Prostate gland (tissue), 2 donors: ENCODE data around the gene BBS2. TPM values are rescaled to one million over a fixed set of nuclear protein-coding genes. Genes with fewer than 3 reads are reported as not detected.

Source experiments
- DNase-seq: peaks from one replicate; pipeline ENCODE4 v3.0.0-alpha.2; 2019; ENCODE audit warnings: low spot score
- H3K27ac ChIP-seq, 2 donors: fragments of 200-600 bp; sonication (generic); 2 replicates each; pipeline ENCODE4 v1.5.1; 2017 to 2019
- H3K27me3 ChIP-seq: fragments of 200-600 bp; sonication (generic); replicated peaks from 2 replicates; pipeline ENCODE4 v1.5.1; 2019; ENCODE audit not compliant: insufficient read depth
- H3K36me3 ChIP-seq, 2 donors: fragments of 200-600 bp; sonication (generic); 1 replicate in 1 of 2; 2 replicates in 1 of 2; pipeline versions ENCODE4 v1.5.1 to v1.8.1; 2017 to 2019
- H3K4me1 ChIP-seq: fragments of 200-600 bp; sonication (generic); replicated peaks from 2 replicates; pipeline ENCODE4 v1.5.1; 2019
- H3K4me3 ChIP-seq, 2 donors: fragments of 200-600 bp; sonication (generic); 2 replicates each; pipeline ENCODE4 v1.5.1; 2017 to 2019
- H3K9me3 ChIP-seq: fragments of 200-600 bp; sonication (generic); 2 replicates; pipeline ENCODE4 v1.5.1; 2017
- CTCF ChIP-seq, 4 experiments: fragments of 200-600 bp in 2 of 4; fragments of 450-650 bp in 2 of 4; sonication (generic) in 2 of 4; IDR thresholded peaks; 1 replicate in 3 of 4; 2 replicates in 1 of 4; pipeline ENCODE4 v1.5.1; 2016 to 2019; ENCODE audit warnings: antibody characterized with exemption in 4 of 4, mild to moderate bottlenecking in 2 of 4, moderate library complexity in 2 of 4
- POLR2A ChIP-seq: fragments of 450-650 bp; IDR thresholded peaks from one replicate; pipeline ENCODE4 v1.6.1; 2016; ENCODE audit warnings: antibody characterized with exemption, mild to moderate bottlenecking
- POLR2AphosphoS5 ChIP-seq: sonication (generic); formaldehyde crosslinking; IDR thresholded peaks from one replicate; pipeline ENCODE4 v1.6.1; 2017; ENCODE audit warnings: antibody characterized with exemption
- WGBS: methylation state at CpG from one replicate; pipeline ENCODE4 v1.1.5; 2018; 5-methylcytosine and 5-hydroxymethylcytosine counted together
- intact Hi-C: fragments of 100-400 bp; cut with DNase I; formaldehyde crosslinking; loops from one replicate; pipeline ENCODE4 v1.14.2; 2022
- total RNA-seq, 2 donors: library from RNA; depleted of rRNA; stranded (reverse); fragments of >200 nt; gene quantifications; one replicate each; pipeline ENCODE4 v1.1.0, GENCODE V29; 2016

BBS2 gene
- total RNA-seq, 2 donors from 2014 or later: 68.9 to 70.5 TPM

GRCh38 chr16:56450986-56451752 lies 68.7 kb downstream of the BBS2 start, which contains the start of the genes NUDT21 and OGFOD1:
TSS of gene NUDT21 (minus strand) at chr16:56451332. CDS start at chr16:56451202, 130 bp downstream.
TSS of gene OGFOD1 (plus strand) at chr16:56451554. CDS start at chr16:56451613, 59 bp downstream.
- WGBS: under 1% methylated on average over 56 of the region's 56 CpGs
- H3K4me3 ChIP-seq: peak within 1 kb of the TSS; percentile 75 to 91
- H3K4me1 ChIP-seq: no peaks in the 10 kb centered on the region
- H3K36me3 ChIP-seq: no peaks in the 10 kb centered on the region
- no peaks in the 10 kb centered on the region for H3K27me3 ChIP-seq
- DNase-seq: peak; percentile 97
- peak; percentile 93 for TF ChIP-seq POLR2AphosphoS5
- peak in 2 of 4 experiments; percentile 15 to 48 for TF ChIP-seq CTCF (IDR thresholded peaks at IDR 0.05)
- TF ChIP-seq POLR2A: peak; percentile 58
- H3K9me3 ChIP-seq: no peaks in the 10 kb centered on the region
- intact Hi-C loops: no loop called here
- H3K27ac ChIP-seq: peak within 1 kb of the TSS; percentile 72 to 78

- H3K27ac ChIP-seq: peak overlapping the region; percentile 61 to 78
- H3K36me3 ChIP-seq: no peaks in the 10 kb centered on the region
- no peaks in the 10 kb centered on the region for H3K9me3 ChIP-seq
- WGBS: 6% methylated on average over 18 of the region's 18 CpGs
- intact Hi-C loops: no loop called here
- peak overlapping the region; percentile 75 to 91 for H3K4me3 ChIP-seq
- no peaks in the 10 kb centered on the region for H3K4me1 ChIP-seq
- no peaks in the 10 kb centered on the region for H3K27me3 ChIP-seq
- no peak for DNase-seq
- TF ChIP-seq CTCF (IDR thresholded peaks at IDR 0.05) (no peak), POLR2AphosphoS5 (no peak), POLR2A (no peak)
These were observed 69.4 kb downstream of the BBS2 start for GRCh38 chr16:56450275-56450985.

- no peaks in the 10 kb centered on the region for H3K9me3 ChIP-seq
- H3K4me3 ChIP-seq: no peak overlapping the region
- DNase-seq: no peak
- H3K4me1 ChIP-seq: no peaks in the 10 kb centered on the region
- no peak for TF ChIP-seq POLR2AphosphoS5
- TF ChIP-seq POLR2A: no peak
- no peak for TF ChIP-seq CTCF (IDR thresholded peaks at IDR 0.05)
- H3K27me3 ChIP-seq: no peaks in the 10 kb centered on the region
- H3K36me3 ChIP-seq: no peaks in the 10 kb centered on the region
- no peak overlapping the region for H3K27ac ChIP-seq
- intact Hi-C loops: no loop called here
These were observed 71.8 kb downstream of the BBS2 start for GRCh38 chr16:56448005-56448404.

GRCh38 chr16:56447286-56447685 lies 72.5 kb downstream of the BBS2 start:
- H3K27ac ChIP-seq: no peak overlapping the region
- no peaks in the 10 kb centered on the region for H3K27me3 ChIP-seq
- TF ChIP-seq CTCF (IDR thresholded peaks at IDR 0.05) (no peak), POLR2AphosphoS5 (no peak)
- H3K36me3 ChIP-seq: no peaks in the 10 kb centered on the region
- no peak overlapping the region for H3K4me3 ChIP-seq
- no peaks in the 10 kb centered on the region for H3K4me1 ChIP-seq
- 87% methylated on average over 2 of the region's 2 CpGs for WGBS
- DNase-seq: no peak
- intact Hi-C loops: no loop called here
- H3K9me3 ChIP-seq: no peaks in the 10 kb centered on the region
